HepG2 (cell line): Measurements from ENCODE around the gene TEKT1. TPM values are rescaled to one million over a fixed set of nuclear protein-coding genes. Genes with fewer than 3 reads are reported as not detected.
A peak's percentile ranks its signal among the peaks of the same experiment; 100 is the strongest.

Source experiments
- ATAC-seq: fragments of 200-7000 bp; cut with Tn5 transposase; 3 replicates; pipeline ENCODE4 v1.9.1; 2020; ENCODE audit warnings: mild to moderate bottlenecking, moderate library complexity
- BruUV-seq: library from RNA; stranded (reverse); fragments of 400-500 nt; replicated peaks from 2 replicates; lab custom pipeline; 2021; lab: Mats Ljungman, UMichigan
- CTCF ChIA-PET: fragments of 300-600 bp; formaldehyde crosslinking; extraction: SDS; loops from one replicate; lab custom pipeline; 2021; ENCODE audit warnings: low total read pairs, inconsistent platforms, low intra/inter-chr PET ratio; lab: Yijun Ruan, JAX
- POLR2A ChIA-PET: fragments of 350-600 bp; sonication (Branson Sonifier 250); formaldehyde crosslinking; loops from one replicate; lab custom pipeline; 2020; ENCODE audit warnings: antibody characterized with exemption, inconsistent platforms; lab: Yijun Ruan, JAX
- DNase-seq: peaks from one replicate; pipeline ENCODE4 v3.0.0-alpha.2; 2015; ENCODE audit warnings: low spot score
- FAIRE-seq: peaks from 3 replicates; lab custom pipeline; 2011; peaks lifted over from hg19 to GRCh38; lab: Jason Lieb, UNC
- H2AFZ ChIP-seq: one replicate; pipeline ENCODE4 v1.6.1; 2011; ENCODE audit warnings: low read length, inconsistent platforms
- H3K27ac ChIP-seq: fragments of 300-600 bp; 3 replicates; pipeline ENCODE4 v1.8.0; 2011; ENCODE audit warnings: mixed run types, mild to moderate bottlenecking, mixed read lengths, low read length, inconsistent platforms; ENCODE audit not compliant: insufficient read depth; ENCODE audit errors: extremely low read length
- H3K27me3 ChIP-seq, 2 experiments: fragments of 200-600 bp in 1 of 2; 2 replicates in 1 of 2; 3 replicates in 1 of 2; pipeline versions ENCODE4 v1.6.0 to v1.8.0; 2011; ENCODE audit warnings: low read length in 2 of 2, mild to moderate bottlenecking in 2 of 2, moderate library complexity in 2 of 2, inconsistent platforms in 1 of 2; ENCODE audit not compliant: insufficient read depth in 2 of 2, control insufficient read depth in 1 of 2
- H3K36me3 ChIP-seq, 2 experiments: fragments of 200-600 bp in 1 of 2; replicated peaks in 1 of 2; 2 replicates in 1 of 2; 3 replicates in 1 of 2; pipeline versions ENCODE4 v1.5.1 to v1.8.0; 2011; ENCODE audit warnings: low read length in 2 of 2, inconsistent platforms in 1 of 2; ENCODE audit not compliant: insufficient read depth in 2 of 2, control insufficient read depth in 1 of 2
- H3K4me1 ChIP-seq: 2 replicates; pipeline ENCODE4 v1.5.1; 2012; ENCODE audit warnings: low read length, inconsistent platforms; ENCODE audit not compliant: insufficient read depth
- H3K4me2 ChIP-seq: 2 replicates; pipeline ENCODE4 v1.6.0; 2011; ENCODE audit warnings: low read depth, low read length, inconsistent platforms
- H3K4me3 ChIP-seq, 3 experiments: fragments of 200-600 bp in 1 of 3; sonication (generic), shearing (Covaris generic) in 1 of 3; replicated peaks in 1 of 3; 2 replicates each; pipeline ENCODE4 v1.5.1; 2011 to 2016; ENCODE audit warnings: low read length in 3 of 3, inconsistent platforms in 2 of 3, low read depth in 2 of 3, mild to moderate bottlenecking in 2 of 3, control low read depth in 1 of 3, mixed read lengths in 1 of 3; ENCODE audit not compliant: insufficient read depth in 1 of 3
- H3K79me2 ChIP-seq: one replicate; pipeline ENCODE4 v1.6.1; 2011; ENCODE audit warnings: low read length, inconsistent platforms; ENCODE audit not compliant: insufficient read depth
- H3K9ac ChIP-seq: 2 replicates; pipeline ENCODE4 v1.6.0; 2011; ENCODE audit warnings: mild to moderate bottlenecking, low read depth, low read length, inconsistent platforms; ENCODE audit not compliant: insufficient read depth
- H3K9me3 ChIP-seq: 2 replicates; pipeline ENCODE4 v1.5.1; 2012; ENCODE audit warnings: mild to moderate bottlenecking, low read length
- H4K20me1 ChIP-seq: 2 replicates; pipeline ENCODE4 v1.6.0; 2011; ENCODE audit warnings: inconsistent platforms, mild to moderate bottlenecking, low read length, moderate library complexity; ENCODE audit not compliant: insufficient read depth
- FOXJ3 ChIP-seq: sonication (generic); formaldehyde crosslinking; IDR thresholded peaks from 2 replicates; pipeline ENCODE4 v1.4.0; 2020; ENCODE audit warnings: missing genetic modification reagents, mild to moderate bottlenecking, borderline replicate concordance
- GATAD2A ChIP-seq: IDR thresholded peaks from 2 replicates; pipeline ENCODE4 v1.6.1; 2016
- MYNN ChIP-seq: sonication (generic); formaldehyde crosslinking; IDR thresholded peaks from 2 replicates; pipeline ENCODE4 v1.4.0; 2020; ENCODE audit warnings: mild to moderate bottlenecking, low read depth, missing genetic modification reagents
- RFX3 ChIP-seq: IDR thresholded peaks from 2 replicates; pipeline ENCODE4 v1.6.1; 2016; ENCODE audit warnings: missing biosample characterization, missing genetic modification reagents
- ZNF256 ChIP-seq: sonication (generic); formaldehyde crosslinking; conservative IDR thresholded peaks from 2 replicates; pipeline ENCODE4 v1.4.0; 2020; ENCODE audit warnings: missing genetic modification reagents
- ZNF3 ChIP-seq: IDR thresholded peaks from 2 replicates; pipeline ENCODE4 v1.7.0; 2017; ENCODE audit warnings: inconsistent platforms
- ZNF318 ChIP-seq: sonication (generic); formaldehyde crosslinking; IDR thresholded peaks from 2 replicates; pipeline ENCODE4 v1.4.0; 2020; ENCODE audit warnings: mild to moderate bottlenecking, missing genetic modification reagents
- ZNF556 ChIP-seq: sonication (generic); formaldehyde crosslinking; IDR thresholded peaks from 2 replicates; pipeline ENCODE4 v1.4.0; 2020; ENCODE audit warnings: mild to moderate bottlenecking, missing genetic modification reagents, borderline replicate concordance
- ZNF605 ChIP-seq: sonication (generic); formaldehyde crosslinking; IDR thresholded peaks from 2 replicates; pipeline ENCODE4 v1.8.0; 2022; ENCODE audit warnings: mild to moderate bottlenecking, missing genetic modification reagents
- WGBS: methylation state at CpG from one replicate; pipeline ENCODE4 v1.1.6; 2017; ENCODE audit warnings: low lambda C conversion rate; 5-methylcytosine and 5-hydroxymethylcytosine counted together
- in situ Hi-C: cut with HindIII; loops from 2 replicates; pipeline ENCODE4 v1.10.0; 2017; ENCODE audit warnings: low pct_unique_long_range_greater_than_20kb; ENCODE audit not compliant: extremely low pct_ligation_motif_present
- intact Hi-C: fragments of 100-400 bp; cut with micrococcal nuclease; formaldehyde crosslinking; loops from one replicate; pipeline ENCODE4 v1.10.0; 2022; ENCODE audit not compliant: unreplicated experiment
- polyA plus RNA-seq, 8 experiments: library from polyadenylated mRNA; depleted of rRNA in 3 of 8; stranded (reverse) in 7 of 8; unstranded in 1 of 8; fragments of >200 nt; fragmentation: Illumina TruSeq in 4 of 8; extraction: Trizol in 4 of 8; gene quantifications; 2 replicates each; pipeline versions ENCODE4 v1.2.1 to v1.2.3, GENCODE V29; 2011 to 2016; ENCODE audit warnings: low read depth in 4 of 8, missing spikeins in 1 of 8, mixed read lengths in 1 of 8; ENCODE audit not compliant: insufficient read depth in 1 of 8
- total RNA-seq, 5 experiments: library from RNA; depleted of rRNA; stranded (reverse); fragments of >200 nt; fragmentation: Illumina TruSeq; extraction: Trizol; gene quantifications; 2 replicates each; pipeline ENCODE4 v1.2.3, GENCODE V29; 2016; ENCODE audit warnings: low read depth in 1 of 5

The TEKT1 gene
- total and polyA plus RNA-seq, 2 of the 13 experiments (the other 11 are each of a cell fraction or from before 2014, with no cell fraction given) = not detected

DNA sequence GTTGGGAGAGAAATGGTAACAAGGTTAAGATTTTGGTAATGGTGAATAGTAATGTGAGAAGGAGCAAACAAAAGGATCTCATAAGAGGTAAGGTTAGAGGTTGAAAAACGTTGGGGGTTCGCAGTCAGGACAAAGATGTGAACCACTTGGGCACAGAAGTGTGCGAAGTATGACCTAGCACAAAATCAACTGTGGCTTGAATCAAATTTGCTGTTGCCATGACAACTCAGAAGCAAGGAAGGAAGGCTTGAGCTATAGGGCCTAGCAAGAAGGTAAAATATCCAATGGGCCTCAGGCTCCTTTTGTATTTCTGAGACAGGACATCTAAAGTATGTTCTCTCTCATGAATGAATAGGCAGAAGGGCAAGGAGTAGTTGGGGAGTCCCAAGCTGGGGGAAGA, 24.5 kb upstream of the TEKT1 start:
- Histone ChIP-seq H3K36me3 (no peaks in the 10 kb centered on the region; a peak in 1 of 5 replicates), H3K4me3 (no peak overlapping the region; a peak in 1 of 6 replicates), H3K9ac (no peak overlapping the region), H3K4me2 (peak overlapping the region; percentile 74), H4K20me1 (no peaks in the 10 kb centered on the region), H3K79me2 (peaks cover 68% of the 10 kb centered on the region), H3K27ac (no peak overlapping the region), H3K27me3 (no peaks in the 10 kb centered on the region; a peak in 1 of 5 replicates), H3K9me3 (no peaks in the 10 kb centered on the region), H3K4me1 (peaks cover 46% of the 10 kb centered on the region), H2AFZ (no peak overlapping the region)
- DNase-seq (no peak), FAIRE-seq (no peak), ATAC-seq (no peak)
- in situ Hi-C loops = loop anchor here (10.0 kb wide), 1 partner anchor 149 kb away; no protein-coding TSS in a partner anchor
- BruUV-seq = no TSS peak
- POLR2A ChIA-PET = no interaction called here
- intact Hi-C loops = no loop called here
- CTCF ChIA-PET = no interaction called here
- TF ChIP-seq ZNF256 (CRISPR knock-in tag) (no peak), RFX3 (CRISPR knock-in tag) (peak; percentile 38; the same call in 1 of the 2 replicates)
- WGBS = 79% methylated on average over 3 of the region's 3 CpGs

GRCh38 chr17:6853764-6854442, 22.4 kb upstream of the TEKT1 start:
- in situ Hi-C loops (loop anchor here (10.0 kb wide), 1 partner anchor 151 kb away; no protein-coding TSS in a partner anchor), intact Hi-C loops (no loop called here)
- peak overlapping the region; percentile 63 to 91 (median 82) for H3K4me3 ChIP-seq
- no peaks in the 10 kb centered on the region for H4K20me1 ChIP-seq
- peak overlapping the region; percentile 87 for H2AFZ ChIP-seq
- CTCF ChIA-PET = interaction anchor here (0.8 kb wide), 1 partner anchor 11 kb away, joined by 3 read pairs; no protein-coding TSS in a partner anchor
- H3K9me3 ChIP-seq = no peaks in the 10 kb centered on the region
- TSS peak; percentile 69 for BruUV-seq
- FAIRE-seq (peak; percentile 63), DNase-seq (peak; percentile 82), ATAC-seq (peak; percentile 97)
- no peaks in the 10 kb centered on the region; a peak in 1 of 5 replicates for H3K27me3 ChIP-seq
- H3K79me2 ChIP-seq = peaks cover 46% of the 10 kb centered on the region
- H3K36me3 ChIP-seq = no peaks in the 10 kb centered on the region; a peak in 1 of 5 replicates
- peak overlapping the region; percentile 74 for H3K4me2 ChIP-seq
- peaks cover 48% of the 10 kb centered on the region for H3K4me1 ChIP-seq
- POLR2A ChIA-PET = interaction anchor here (0.6 to 1.6 kb wide), 9 partner anchors 10 to 182 kb away, joined by 3 to 13 read pairs (median 3); partner anchors contain the start of genes RNASEK, SLC13A5, SLC16A13 and TEKT1
- WGBS = under 1% methylated on average over 18 of the region's 19 CpGs
- H3K27ac ChIP-seq = peak overlapping the region; percentile 79
- H3K9ac ChIP-seq = peak overlapping the region; percentile 77
- TF ChIP-seq ZNF318 (CRISPR knock-in tag) (no peak), ZNF3 (CRISPR knock-in tag) (no peak), ZNF556 (peak; percentile 80; the same call in 1 of the 2 replicates), GATAD2A (CRISPR knock-in tag) (peak; percentile 25; the same call in 1 of the 2 replicates), ZNF605 (CRISPR knock-in tag) (peak; percentile 70; the same call in 1 of the 2 replicates), MYNN (no peak), FOXJ3 (CRISPR knock-in tag) (0 out of 2 replicates have a peak, but pooled peaks have one; percentile 11)
